CD4-positive, alpha-beta T cell treated with Interferon alpha-2 for 1 hour (primary cell): ENCODE measurements around the gene SMS.

Source experiments
- DNase-seq, 2 donors: peaks; one replicate each; pipeline ENCODE4 v3.0.0-alpha.2; 2020 to 2022

The SMS gene

DNA sequence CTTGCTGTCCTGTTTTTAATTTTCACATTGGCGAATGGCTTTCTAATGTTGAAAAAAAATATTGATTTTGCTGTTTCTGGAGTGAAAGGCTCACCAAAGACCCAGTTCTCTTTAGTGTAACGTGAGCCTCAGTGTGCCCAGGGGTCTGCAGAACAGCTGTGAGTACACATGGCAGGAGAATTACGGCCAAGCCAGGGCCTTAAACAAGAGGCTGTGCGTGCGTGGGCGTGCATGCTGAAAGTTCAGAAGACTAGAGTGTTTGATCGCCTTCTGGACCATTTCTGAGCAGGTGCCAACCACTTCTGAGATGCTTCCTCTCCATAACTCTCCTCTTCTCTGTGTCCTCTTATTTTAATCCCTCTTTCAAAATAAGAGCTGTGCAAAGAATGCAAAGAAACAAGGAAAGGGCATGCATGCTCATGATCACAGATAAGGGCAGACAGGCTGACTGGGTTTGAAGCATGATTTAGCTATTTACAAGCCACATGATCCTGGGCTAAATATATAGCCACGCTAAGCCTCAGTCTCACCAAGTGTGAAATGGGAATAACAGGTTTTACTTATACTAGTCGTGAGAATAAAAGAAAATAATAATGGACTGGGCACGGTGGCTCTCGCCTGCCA is 101.5 kb downstream of the SMS start:
- no peak for DNase-seq

GRCh38 chrX:22043872-22044271 is 103.4 kb downstream of the SMS start:
- no peak for DNase-seq
